ENCODE data around the gene BEST1.

DNA sequence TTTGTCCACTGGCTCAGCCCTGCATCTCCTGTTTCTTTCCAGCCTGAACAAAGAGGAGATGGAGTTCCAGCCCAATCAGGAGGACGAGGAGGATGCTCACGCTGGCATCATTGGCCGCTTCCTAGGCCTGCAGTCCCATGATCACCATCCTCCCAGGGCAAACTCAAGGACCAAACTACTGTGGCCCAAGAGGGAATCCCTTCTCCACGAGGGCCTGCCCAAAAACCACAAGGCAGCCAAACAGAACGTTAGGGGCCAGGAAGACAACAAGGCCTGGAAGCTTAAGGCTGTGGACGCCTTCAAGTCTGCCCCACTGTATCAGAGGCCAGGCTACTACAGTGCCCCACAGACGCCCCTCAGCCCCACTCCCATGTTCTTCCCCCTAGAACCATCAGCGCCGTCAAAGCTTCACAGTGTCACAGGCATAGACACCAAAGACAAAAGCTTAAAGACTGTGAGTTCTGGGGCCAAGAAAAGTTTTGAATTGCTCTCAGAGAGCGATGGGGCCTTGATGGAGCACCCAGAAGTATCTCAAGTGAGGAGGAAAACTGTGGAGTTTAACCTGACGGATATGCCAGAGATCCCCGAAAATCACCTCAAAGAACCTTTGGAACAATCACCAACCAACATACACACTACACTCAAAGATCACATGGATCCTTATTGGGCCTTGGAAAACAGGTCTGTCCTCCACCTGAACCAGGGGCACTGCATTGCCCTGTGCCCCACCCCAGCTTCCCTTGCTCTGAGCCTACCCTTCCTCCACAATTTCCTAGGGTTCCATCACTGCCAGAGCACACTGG, 12.3 kb downstream of the BEST1 start:
- TF ChIP-seq SPI1 (IDR thresholded peaks at IDR 0.05; ENCODE audit: low read depth, low read length), result no peak
- no peak for TF ChIP-seq TAF1 (IDR thresholded peaks at IDR 0.05; ENCODE audit: low read depth, low read length)
- no peak for TF ChIP-seq PAX5 (IDR thresholded peaks at IDR 0.05; ENCODE audit: insufficient read depth, low read length, severe bottlenecking)
- no peak for TF ChIP-seq POLR2A (IDR thresholded peaks at IDR 0.05; ENCODE audit: low read depth, low read length)
